ELR (cell line): ENCODE results near the gene OR14I1.
"Not testable (repeated sequence)": the region's sequence is repeated elsewhere in the genome, so short reads cannot be mapped to it uniquely, and the experiment has no call there.

Source experiments
- DNase-seq: peaks from one replicate; pipeline ENCODE4 v3.0.0-alpha.2; 2015; ENCODE audit warnings: low read depth

OR14I1 gene

DNA sequence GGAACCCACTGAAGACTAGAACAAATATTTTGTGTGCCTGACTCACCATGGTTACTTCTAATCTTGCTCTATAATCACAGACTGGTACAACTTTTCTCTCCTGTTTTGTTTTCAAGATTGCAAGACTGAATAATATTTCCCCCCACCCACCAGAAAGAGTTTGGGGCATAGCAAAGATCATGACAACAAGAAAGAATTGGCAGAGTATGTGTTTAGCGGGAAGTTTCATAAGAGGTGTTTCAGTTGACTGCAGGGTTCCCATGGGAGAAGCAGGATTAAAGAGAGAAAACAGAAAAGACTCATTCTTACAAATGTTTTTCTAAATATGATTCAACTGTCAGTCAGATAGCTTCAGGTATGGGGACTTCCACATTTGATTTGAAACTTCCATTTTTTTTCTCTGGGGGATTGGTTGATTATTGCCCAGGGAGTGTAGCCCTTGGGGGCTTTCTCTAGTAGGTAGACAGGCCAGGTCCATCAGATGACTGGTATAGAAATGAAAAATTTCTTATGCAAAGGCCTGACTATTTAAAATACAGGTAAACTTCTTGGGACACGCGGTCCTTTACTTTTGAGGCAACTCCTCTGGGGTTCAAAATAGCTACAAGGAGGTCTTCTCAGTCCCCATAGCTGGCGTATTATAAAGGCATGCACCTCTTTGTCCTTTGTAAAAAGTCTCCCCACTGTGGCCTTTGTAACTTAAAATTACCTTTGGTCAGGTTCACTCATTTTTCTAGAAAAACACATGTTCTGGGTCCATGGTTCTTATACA is 13.9 kb downstream of the OR14I1 start:
- no peak for DNase-seq

GRCh38 chr1:248686815-248687214 is 15.8 kb downstream of the OR14I1 start:
- peak; percentile 15 for DNase-seq

DNA sequence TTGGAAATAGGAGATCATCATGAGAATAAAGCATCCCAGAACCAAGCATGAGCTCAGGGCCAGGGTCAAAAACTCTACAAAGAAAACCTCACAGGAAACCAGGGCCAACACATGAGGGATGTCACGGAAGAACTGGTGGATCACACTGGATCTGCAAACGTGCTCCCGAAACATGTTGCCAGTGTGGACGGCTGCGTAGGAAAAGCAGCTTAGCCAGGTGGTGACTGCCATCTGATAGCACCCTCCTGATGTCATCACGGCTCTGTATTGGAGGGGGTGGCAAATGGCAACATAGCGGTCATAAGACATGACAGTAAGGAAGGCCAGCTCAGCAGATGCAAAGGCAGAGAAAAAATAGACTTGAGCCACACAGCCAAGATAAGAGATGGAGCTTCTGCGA is 20.9 kb downstream of the OR14I1 start:
- DNase-seq, result no peak

DNA sequence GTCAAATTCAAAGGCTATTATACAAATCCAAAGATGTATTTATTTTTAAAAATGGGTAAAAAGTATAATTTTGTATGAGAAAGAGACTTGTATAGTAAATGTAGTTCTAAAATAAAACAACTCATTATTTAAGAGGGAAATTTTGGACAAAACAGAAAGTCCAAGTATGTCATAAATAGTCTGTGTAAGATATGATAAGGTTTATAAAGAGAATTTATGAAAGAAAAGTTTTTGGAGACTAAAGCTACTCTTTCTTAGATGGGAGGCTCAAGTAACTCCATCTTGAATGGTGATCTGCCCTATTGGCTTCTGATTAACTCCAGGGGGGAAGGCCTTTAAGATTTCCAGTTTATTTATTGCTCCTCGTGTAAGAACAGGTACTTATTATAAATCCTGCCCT is 32.6 kb downstream of the OR14I1 start:
- peak; percentile 1 for DNase-seq

DNA sequence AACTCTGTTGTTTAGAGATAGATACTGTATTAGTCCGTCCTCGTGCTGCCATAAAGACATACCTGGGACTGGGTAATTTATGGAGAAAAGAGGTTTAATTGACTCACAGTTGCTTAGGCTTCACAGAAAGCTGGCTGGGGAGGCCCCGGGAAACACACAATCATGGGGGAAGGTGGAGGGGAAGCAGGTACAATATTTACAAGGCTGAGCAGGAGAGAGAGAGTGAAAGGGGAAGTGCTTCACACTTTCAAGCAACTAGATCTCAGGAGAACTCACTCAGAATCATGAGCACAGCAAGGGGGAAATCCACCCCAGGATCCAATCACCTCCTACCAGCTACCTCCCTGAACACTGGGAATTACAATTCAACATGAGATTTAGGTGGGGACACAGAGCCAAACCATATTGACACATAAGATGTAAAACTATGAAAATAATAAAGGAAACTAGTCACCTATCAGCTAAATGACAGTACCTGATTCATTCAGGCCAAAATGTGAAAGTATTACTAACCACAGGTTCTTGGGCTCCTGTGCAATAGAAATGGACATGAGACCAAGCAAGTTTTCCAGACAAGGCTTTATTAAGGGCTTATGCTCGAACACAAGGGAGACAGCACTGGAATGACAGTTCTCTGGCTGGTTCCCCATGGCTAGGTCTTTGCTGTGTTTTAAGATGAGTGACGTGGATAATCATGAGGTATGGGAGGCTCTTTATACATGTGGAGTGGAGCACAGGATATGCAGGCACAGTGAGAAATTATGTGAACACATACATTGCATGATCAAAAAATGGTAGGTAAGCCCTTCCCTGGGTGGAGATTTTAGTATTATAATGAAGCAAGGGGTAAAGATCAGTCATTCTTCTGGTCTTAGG is 38.9 kb downstream of the OR14I1 start:
- not testable (repeated sequence) for DNase-seq

DNA sequence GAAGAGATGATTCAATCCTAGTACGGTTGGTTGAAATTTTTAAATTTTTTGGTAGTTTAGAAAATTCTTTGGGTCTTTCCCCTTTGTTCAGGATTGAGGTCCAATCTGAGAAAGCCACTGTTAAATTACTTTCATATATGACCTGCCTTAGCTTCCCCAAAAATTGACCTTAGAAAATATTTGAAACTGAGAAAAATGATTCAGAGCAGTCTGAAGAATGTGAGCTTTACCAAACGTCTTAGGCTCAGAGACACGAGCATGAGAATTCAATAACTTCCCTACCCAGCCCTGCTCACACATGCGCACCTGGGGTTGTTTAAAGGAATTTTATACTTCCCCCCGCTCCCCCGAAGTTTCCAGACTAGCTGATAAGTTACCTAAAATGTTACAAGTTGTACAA is 45.8 kb downstream of the OR14I1 start:
- DNase-seq, result not testable (repeated sequence)

GRCh38 chr1:248655354-248655753 is 47.2 kb downstream of the OR14I1 start, which contains the start of gene OR2T27:
TSS of gene OR2T27 (minus strand) at chr1:248655528. CDS start at chr1:248650884, 4,644 bp downstream.
- DNase-seq, result not testable (repeated sequence)
